Muscle layer of duodenum (tissue), 2 donors: ENCODE results near the gene CMTM2.
A peak's percentile ranks its signal among the peaks of the same experiment; 100 is the strongest.
"Not testable (repeated sequence)": the region's sequence is repeated elsewhere in the genome, so short reads cannot be mapped to it uniquely, and the experiment has no call there.

Experiments used
- H3K27ac ChIP-seq: one replicate; pipeline ENCODE4 v1.7.0; 2013; ENCODE audit warnings: mild to moderate bottlenecking, low read length
- H3K27me3 ChIP-seq: one replicate; pipeline ENCODE4 v1.7.0; 2013; ENCODE audit warnings: low read depth, mild to moderate bottlenecking, control low read depth, low read length
- H3K36me3 ChIP-seq, 2 donors: one replicate each; pipeline ENCODE4 v1.7.0; 2013; ENCODE audit warnings: low read length in 2 of 2, control low read depth in 1 of 2, mild to moderate bottlenecking in 1 of 2; ENCODE audit not compliant: insufficient read depth in 2 of 2, control insufficient read depth in 1 of 2
- H3K4me1 ChIP-seq, 2 donors: one replicate each; pipeline ENCODE4 v1.7.0; 2013; ENCODE audit warnings: low read length in 2 of 2, mild to moderate bottlenecking in 2 of 2, control low read depth in 1 of 2, moderate library complexity in 1 of 2; ENCODE audit not compliant: insufficient read depth in 2 of 2, control insufficient read depth in 1 of 2
- H3K4me3 ChIP-seq, 2 donors: one replicate each; pipeline ENCODE4 v1.7.0; 2013; ENCODE audit warnings: low read length in 2 of 2, low read depth in 1 of 2, mild to moderate bottlenecking in 1 of 2
- H3K9me3 ChIP-seq, 2 donors: one replicate each; pipeline ENCODE4 v1.7.0; 2013; ENCODE audit warnings: low read length in 2 of 2, control low read depth in 1 of 2, mild to moderate bottlenecking in 1 of 2; ENCODE audit not compliant: control insufficient read depth in 1 of 2
- donor health status: healthy.

Gene CMTM2

GRCh38 chr16:66554021-66554420 is 25.2 kb upstream of the CMTM2 start:
- H3K27ac ChIP-seq = no peak overlapping the region
- peaks cover 4 to 5% of the 10 kb centered on the region in 2 donors for H3K36me3 ChIP-seq
- H3K9me3 ChIP-seq = no peaks in the 10 kb centered on the region
- H3K4me1 ChIP-seq = peaks cover 6 to 27% of the 10 kb centered on the region in 2 donors
- H3K4me3 ChIP-seq = peak overlapping the region; percentile 72 to 82
- no peaks in the 10 kb centered on the region for H3K27me3 ChIP-seq

DNA sequence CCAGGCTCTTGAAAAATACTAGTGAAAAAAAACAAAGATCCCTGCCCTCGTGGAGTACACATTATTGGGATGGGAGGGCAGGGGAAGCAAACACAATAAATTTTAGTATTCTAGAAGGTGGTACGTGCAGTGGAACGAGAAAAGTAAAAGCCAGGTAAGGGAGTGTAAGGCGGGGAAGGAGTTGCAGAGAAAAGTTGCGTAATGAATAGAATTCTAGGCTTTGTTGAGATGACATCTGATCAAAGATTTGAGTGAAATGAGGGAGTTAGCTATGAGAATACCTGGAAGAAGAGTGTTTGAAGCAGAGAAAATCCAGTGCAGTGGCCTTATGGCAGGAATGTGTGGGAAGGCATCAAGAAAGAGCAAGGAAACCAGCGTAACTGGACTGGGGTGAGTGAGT is 24.8 kb upstream of the CMTM2 start:
- H3K36me3 ChIP-seq = peaks cover 4 to 5% of the 10 kb centered on the region in 2 donors
- no peak overlapping the region for H3K27ac ChIP-seq
- no peaks in the 10 kb centered on the region for H3K9me3 ChIP-seq
- peaks cover 6 to 25% of the 10 kb centered on the region in 2 donors for H3K4me1 ChIP-seq
- no peaks in the 10 kb centered on the region for H3K27me3 ChIP-seq
- peak overlapping the region in 1 of 2 donors; percentile 72 for H3K4me3 ChIP-seq

DNA sequence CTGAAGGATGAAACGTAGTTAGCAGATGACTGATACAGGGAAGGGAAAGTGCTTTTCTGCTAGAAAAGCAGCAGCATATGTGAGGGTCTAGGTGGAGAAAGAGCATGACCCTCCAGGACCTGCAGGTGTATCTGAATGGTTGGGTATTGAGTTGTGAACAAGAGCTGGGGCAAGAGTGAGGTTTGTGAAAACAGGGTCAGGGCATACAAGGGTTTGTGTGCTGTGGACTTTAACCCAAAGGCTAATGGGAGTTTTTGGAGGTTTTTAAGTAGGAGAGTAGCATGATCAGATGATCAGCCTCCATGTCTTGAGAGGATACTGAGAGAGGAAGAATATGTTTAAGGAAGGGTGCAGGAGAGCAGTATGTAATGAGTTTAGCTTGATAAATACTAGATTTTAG is 19.2 kb upstream of the CMTM2 start:
- Histone ChIP-seq H3K27me3 (no peaks in the 10 kb centered on the region), H3K36me3 (peaks cover 12 to 19% of the 10 kb centered on the region in 2 donors), H3K4me1 (no peaks in the 10 kb centered on the region), H3K4me3 (no peak overlapping the region), H3K27ac (no peak overlapping the region), H3K9me3 (no peaks in the 10 kb centered on the region)

GRCh38 chr16:66561381-66562080 is 17.7 kb upstream of the CMTM2 start:
- Histone ChIP-seq H3K36me3 (peaks cover 19 to 29% of the 10 kb centered on the region in 2 donors), H3K27ac (no peak overlapping the region), H3K4me1 (no peaks in the 10 kb centered on the region), H3K4me3 (no peak overlapping the region), H3K27me3 (no peaks in the 10 kb centered on the region), H3K9me3 (no peaks in the 10 kb centered on the region)

DNA sequence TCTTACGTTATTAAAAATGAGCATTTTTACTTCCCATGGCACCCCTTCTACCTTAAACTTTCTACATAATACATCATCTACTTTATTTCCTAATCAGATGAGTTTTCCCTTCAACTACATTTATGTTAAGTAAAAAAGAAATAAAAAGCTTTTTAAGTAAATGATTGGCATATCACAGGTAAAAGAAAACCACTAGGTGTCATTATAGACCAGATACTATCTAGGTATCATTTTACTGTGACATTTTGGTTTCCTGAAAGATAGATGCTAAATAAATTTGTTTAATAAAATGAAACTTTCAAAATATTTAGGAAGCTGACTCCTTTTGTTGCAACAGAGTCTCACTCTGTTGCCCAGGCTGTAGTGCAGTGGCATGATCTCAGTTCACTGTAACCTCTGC is 16.9 kb upstream of the CMTM2 start:
- H3K4me1 ChIP-seq = no peaks in the 10 kb centered on the region
- no peak overlapping the region for H3K27ac ChIP-seq
- no peaks in the 10 kb centered on the region for H3K9me3 ChIP-seq
- peaks cover 19 to 32% of the 10 kb centered on the region in 2 donors for H3K36me3 ChIP-seq
- no peak overlapping the region for H3K4me3 ChIP-seq
- H3K27me3 ChIP-seq = no peaks in the 10 kb centered on the region

- Histone ChIP-seq H3K36me3 (peaks cover 19 to 32% of the 10 kb centered on the region in 2 donors), H3K9me3 (no peaks in the 10 kb centered on the region), H3K4me1 (no peaks in the 10 kb centered on the region), H3K27me3 (no peaks in the 10 kb centered on the region), H3K4me3 (no peak overlapping the region), H3K27ac (no peak overlapping the region)
These were observed 16.3 kb upstream of the CMTM2 start for GRCh38 chr16:66562986-66563385.

- H3K9me3 ChIP-seq = no peaks in the 10 kb centered on the region
- H3K27me3 ChIP-seq = no peaks in the 10 kb centered on the region
- H3K27ac ChIP-seq = no peak overlapping the region
- H3K4me3 ChIP-seq = no peak overlapping the region
- peaks cover 14 to 28% of the 10 kb centered on the region in 2 donors for H3K36me3 ChIP-seq
- H3K4me1 ChIP-seq = no peaks in the 10 kb centered on the region
These were observed 15.5 kb upstream of the CMTM2 start for GRCh38 chr16:66563574-66564334.

DNA sequence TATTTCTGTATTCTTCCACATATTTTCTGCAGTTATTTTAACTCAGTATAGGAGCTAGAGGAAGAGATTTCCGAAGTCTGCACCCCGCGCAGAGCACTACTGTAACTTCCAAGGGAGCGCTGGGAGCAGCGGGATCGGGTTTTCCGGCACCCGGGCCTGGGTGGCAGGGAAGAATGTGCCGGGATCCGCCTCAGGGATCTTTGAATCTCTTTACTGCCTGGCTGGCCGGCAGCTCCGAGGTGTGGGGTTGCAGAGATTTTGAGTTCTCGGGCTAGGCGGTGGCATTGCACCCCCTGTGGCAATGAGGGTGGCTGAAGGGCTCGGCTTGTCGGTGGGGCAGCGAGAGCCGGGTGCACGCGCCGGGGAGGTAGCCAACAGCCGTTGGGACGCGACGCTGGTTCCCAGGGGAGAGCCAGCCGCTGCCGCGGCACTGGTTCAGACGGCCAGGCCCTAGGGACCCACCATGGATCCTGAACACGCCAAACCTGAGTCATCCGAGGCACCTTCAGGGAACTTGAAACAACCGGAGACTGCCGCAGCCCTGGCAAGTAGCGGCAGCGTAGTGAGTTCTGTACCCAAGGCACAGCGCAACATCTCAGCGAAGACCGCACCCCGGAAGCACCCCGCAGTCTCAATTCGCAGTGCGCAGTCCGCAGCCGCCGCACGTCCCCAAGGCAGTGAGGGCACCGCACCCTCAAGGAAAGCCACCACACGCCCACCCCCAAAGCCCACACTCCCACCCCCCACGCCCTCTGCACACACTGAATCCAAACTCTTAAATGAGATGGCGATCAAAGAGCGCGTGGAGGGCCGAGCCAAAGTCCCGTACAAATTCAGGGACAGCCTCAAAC is 13.0 kb upstream of the CMTM2 start, which contains the start of gene CMTM1:
Gene CMTM1 (plus strand): TSS at position 389 of the 851 bp plus-strand sequence. CDS start 75 bp downstream, at position 464.
- Histone ChIP-seq H3K4me3 (no peak within 1 kb of the TSS), H3K27me3 (no peaks in the 10 kb centered on the region), H3K4me1 (peaks cover 0 to 7% of the 10 kb centered on the region in 2 donors), H3K36me3 (peaks cover 14 to 19% of the 10 kb centered on the region in 2 donors), H3K27ac (no peak within 1 kb of the TSS), H3K9me3 (no peaks in the 10 kb centered on the region)

GRCh38 chr16:66567270-66567669 is 12.0 kb upstream of the CMTM2 start:
- H3K36me3 ChIP-seq = peaks cover 14 to 19% of the 10 kb centered on the region in 2 donors
- not testable (repeated sequence) for H3K4me1 ChIP-seq, H3K4me3 ChIP-seq, H3K27me3 ChIP-seq, H3K9me3 ChIP-seq, H3K27ac ChIP-seq

- Histone ChIP-seq H3K9me3 (no peaks in the 10 kb centered on the region), H3K27me3 (no peaks in the 10 kb centered on the region), H3K4me3 (no peak overlapping the region), H3K36me3 (peaks cover 11 to 19% of the 10 kb centered on the region in 2 donors), H3K4me1 (peaks cover 0 to 7% of the 10 kb centered on the region in 2 donors), H3K27ac (no peak overlapping the region)
These were observed 10.9 kb upstream of the CMTM2 start for GRCh38 chr16:66568355-66568754.

- Histone ChIP-seq H3K4me1 (peaks cover 0 to 7% of the 10 kb centered on the region in 2 donors), H3K27ac (no peak overlapping the region), H3K9me3 (no peaks in the 10 kb centered on the region), H3K36me3 (peaks cover 11 to 19% of the 10 kb centered on the region in 2 donors), H3K27me3 (no peaks in the 10 kb centered on the region), H3K4me3 (no peak overlapping the region)
These were observed 10.1 kb upstream of the CMTM2 start for GRCh38 chr16:66569131-66569530.
